ENCODE results near the gene SPP1.
"Not testable (repeated sequence)": the region's sequence is repeated elsewhere in the genome, so short reads cannot be mapped to it uniquely, and the experiment has no call there.

The SPP1 gene

DNA sequence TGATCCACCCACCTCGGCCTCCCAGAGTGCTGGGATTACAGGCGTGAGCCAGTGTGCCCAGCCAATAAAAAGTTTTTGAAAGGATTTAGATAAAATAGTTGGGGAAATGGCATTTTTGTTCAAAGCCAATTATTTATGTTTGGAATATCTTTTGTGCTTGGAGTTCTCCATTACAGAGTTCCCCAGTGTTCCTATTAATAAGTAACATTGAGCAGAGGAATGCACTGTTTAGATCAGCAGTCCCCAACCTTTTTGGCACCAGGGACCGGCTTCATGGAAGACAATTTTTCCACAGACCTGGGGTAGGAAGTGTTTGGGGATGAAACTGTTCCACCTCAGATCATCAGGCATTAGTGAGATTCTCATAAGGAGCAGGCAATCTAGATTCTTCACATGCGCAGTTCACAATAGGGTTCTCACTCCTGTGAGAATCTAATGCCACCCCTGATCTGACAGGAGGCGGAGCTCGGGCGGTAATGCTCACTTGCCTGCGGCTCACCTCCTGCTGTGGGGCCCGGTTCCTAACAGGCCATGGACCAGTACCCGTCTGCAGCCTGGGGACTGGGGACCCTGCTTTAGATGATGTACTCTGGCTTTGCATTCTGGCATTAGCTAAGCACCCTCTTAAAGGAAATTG is 40.3 kb downstream of the SPP1 start:
- Mint-ChIP-seq H3K4me3 (no peak overlapping the region), H3K36me3 (ENCODE audit: low read depth) (peaks cover 7% of the 10 kb centered on the region), H3K27ac (no peak overlapping the region), H3K27me3 (no peaks in the 10 kb centered on the region), H3K9me3 (no peaks in the 10 kb centered on the region), H3K4me1 (ENCODE audit: low read depth) (peaks cover 20% of the 10 kb centered on the region)
- no peak for DNase-seq

DNA sequence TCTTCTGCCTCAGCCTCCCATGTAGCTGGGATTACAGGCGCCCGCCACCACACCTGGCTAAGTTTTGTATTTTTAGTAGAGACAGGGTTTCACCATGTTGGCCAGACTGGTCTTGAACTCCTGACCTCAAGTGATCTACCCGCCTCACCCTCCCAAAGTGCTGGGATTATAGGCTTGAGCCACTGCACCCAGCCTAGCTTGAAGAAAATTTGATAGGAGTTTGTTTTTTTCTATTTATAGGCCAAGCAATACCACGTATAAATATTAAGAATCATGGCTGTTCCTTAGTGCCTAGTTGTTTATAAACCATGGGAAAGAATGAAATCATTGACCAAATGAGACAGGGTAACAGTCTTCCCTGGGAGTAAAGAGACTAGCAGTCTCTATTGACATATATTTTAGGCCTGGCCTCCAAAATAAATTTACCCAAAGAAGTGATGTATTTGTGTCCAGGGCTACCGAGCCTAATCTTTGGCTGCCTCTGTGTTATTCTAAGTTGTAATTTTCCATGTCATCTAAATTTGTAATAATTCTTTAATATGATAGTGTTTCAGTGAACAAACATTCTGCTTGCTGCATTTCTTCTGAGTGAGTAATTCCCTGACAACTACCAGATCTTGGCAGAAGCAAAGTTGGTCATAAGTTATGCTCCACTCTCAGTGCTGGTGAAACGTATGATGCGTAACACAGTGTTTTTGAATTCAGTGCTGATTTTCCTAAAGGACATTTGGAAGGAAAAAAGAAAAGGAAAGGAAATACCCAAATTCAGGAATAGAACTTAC is 42.2 kb downstream of the SPP1 start:
- H3K4me1 Mint-ChIP-seq (ENCODE audit: low read depth) = peaks cover 5% of the 10 kb centered on the region

DNA sequence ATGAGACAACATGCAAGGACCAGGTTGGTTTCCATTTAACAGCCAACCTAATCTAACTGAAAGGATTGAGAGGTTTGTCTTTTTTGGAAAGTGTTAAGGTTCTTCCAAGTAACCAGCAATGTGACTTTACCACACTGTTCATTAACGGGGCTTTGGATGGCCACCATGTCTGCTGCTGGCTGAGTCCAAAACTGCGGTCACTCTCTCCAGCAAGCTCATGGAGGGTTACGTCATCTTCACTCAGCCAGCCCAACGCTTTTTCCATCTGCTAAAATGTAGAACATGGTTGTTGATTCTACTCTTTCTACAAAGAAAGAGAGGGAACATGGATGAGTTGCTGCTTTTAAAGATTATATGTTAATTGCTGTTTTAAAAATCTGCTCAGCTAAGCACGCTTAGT is 43.0 kb downstream of the SPP1 start:
- no peak for DNase-seq
- Mint-ChIP-seq H3K4me1 (ENCODE audit: low read depth) (no peaks in the 10 kb centered on the region), H3K4me3 (no peak overlapping the region), H3K27ac (no peak overlapping the region), H3K27me3 (no peaks in the 10 kb centered on the region), H3K9me3 (no peaks in the 10 kb centered on the region), H3K36me3 (ENCODE audit: low read depth) (peaks cover 23% of the 10 kb centered on the region)

More for the DNA sequence above, 42.2 kb downstream of the SPP1 start:
- Mint-ChIP-seq H3K27ac (no peak overlapping the region), H3K36me3 (ENCODE audit: low read depth) (peaks cover 19% of the 10 kb centered on the region), H3K27me3 (no peaks in the 10 kb centered on the region), H3K9me3 (no peaks in the 10 kb centered on the region), H3K4me3 (no peak overlapping the region)
- no peak for DNase-seq

DNA sequence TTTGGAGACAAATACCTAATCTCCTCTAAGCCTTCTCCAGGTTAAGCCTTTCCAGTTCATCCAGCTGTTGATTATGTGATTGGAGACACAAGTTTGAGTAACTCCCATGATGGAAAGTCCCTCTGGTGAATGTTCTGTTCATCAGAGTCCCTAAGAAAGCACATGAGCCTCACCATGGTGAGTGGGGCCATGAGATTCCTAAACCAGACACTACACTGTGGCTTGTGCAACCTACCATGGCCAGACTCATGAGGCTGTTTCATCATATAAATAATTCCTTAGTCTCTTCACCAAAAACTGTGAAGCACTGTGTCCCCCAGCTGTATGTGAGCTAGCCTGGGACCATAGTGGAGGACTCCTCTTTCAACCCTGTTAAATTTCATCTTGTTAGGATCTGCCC is 46.3 kb downstream of the SPP1 start:
- H3K9me3 Mint-ChIP-seq = peaks cover 9% of the 10 kb centered on the region
- no peak overlapping the region for H3K27ac Mint-ChIP-seq
- DNase-seq = no peak
- peaks cover 48% of the 10 kb centered on the region for H3K36me3 Mint-ChIP-seq (ENCODE audit: low read depth)
- H3K4me1 Mint-ChIP-seq (ENCODE audit: low read depth) = peaks cover 3% of the 10 kb centered on the region
- no peak overlapping the region for H3K4me3 Mint-ChIP-seq
- H3K27me3 Mint-ChIP-seq = no peaks in the 10 kb centered on the region

DNA sequence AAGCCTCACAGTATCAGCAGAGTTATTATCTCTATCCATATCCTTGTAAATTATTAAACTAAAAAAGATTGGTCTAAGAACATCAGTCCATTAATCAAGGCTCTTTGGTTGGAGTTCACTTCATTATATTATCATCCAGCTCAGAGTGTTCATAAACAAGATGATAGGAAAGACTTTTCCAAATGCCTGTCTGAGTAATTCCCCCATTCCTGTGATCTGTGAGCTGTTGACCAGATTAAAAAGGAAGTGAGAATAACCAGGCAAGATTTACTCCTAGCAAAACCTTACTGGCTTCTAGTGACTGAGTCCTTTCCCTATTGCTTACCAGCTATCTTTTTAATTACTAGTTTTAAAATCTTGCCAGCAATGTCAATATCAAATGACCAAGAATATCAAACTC is 46.8 kb downstream of the SPP1 start:
- peaks cover 10% of the 10 kb centered on the region for H3K9me3 Mint-ChIP-seq
- no peak overlapping the region for H3K4me3 Mint-ChIP-seq
- no peak for DNase-seq
- peaks cover 53% of the 10 kb centered on the region for H3K36me3 Mint-ChIP-seq (ENCODE audit: low read depth)
- H3K27ac Mint-ChIP-seq = no peak overlapping the region
- H3K4me1 Mint-ChIP-seq (ENCODE audit: low read depth) = peaks cover 7% of the 10 kb centered on the region
- H3K27me3 Mint-ChIP-seq = no peaks in the 10 kb centered on the region

DNA sequence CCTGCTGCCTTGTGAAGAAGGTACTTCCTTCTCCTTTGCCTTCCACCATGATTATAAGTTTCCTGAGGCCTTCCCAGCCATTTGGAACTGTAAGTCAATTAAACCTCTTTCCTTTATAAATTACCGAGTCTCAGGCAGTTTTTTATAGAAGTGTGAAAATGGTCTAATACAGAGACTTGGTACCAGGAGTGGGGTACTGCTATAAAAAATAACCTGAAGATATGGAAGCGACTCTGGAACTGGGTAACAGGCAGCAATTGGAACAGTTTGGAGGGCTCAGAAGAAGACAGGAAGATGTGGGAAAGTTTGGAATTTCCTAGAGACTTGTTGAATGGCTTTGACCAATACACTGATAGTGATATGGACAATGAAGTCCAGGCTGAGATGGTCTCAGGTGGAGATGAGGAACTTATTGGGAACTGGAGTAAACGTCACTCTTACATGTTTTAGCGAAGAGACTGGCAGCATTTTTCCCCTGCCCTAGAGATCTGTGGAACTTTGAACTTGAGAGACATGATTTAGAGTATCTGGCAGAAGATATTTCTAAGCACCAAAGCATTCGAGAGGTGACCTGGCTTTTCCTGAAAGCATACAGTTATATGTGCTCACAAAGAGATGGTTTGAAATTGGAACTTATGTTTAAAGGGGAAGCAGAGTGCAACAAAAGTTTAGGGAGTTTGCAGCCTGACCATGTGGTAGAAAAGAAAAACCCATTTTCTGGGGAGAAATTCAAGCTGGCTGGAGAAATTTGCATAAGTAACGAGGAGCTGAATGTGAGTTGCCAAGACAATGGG is 50.6 kb downstream of the SPP1 start:
- H3K27ac Mint-ChIP-seq, H3K4me3 Mint-ChIP-seq, DNase-seq, H3K27me3 Mint-ChIP-seq: not testable (repeated sequence)
- peaks cover 67% of the 10 kb centered on the region for H3K36me3 Mint-ChIP-seq (ENCODE audit: low read depth)
- peaks cover 18% of the 10 kb centered on the region for H3K9me3 Mint-ChIP-seq
- H3K4me1 Mint-ChIP-seq (ENCODE audit: low read depth) = peaks cover 25% of the 10 kb centered on the region

DNA sequence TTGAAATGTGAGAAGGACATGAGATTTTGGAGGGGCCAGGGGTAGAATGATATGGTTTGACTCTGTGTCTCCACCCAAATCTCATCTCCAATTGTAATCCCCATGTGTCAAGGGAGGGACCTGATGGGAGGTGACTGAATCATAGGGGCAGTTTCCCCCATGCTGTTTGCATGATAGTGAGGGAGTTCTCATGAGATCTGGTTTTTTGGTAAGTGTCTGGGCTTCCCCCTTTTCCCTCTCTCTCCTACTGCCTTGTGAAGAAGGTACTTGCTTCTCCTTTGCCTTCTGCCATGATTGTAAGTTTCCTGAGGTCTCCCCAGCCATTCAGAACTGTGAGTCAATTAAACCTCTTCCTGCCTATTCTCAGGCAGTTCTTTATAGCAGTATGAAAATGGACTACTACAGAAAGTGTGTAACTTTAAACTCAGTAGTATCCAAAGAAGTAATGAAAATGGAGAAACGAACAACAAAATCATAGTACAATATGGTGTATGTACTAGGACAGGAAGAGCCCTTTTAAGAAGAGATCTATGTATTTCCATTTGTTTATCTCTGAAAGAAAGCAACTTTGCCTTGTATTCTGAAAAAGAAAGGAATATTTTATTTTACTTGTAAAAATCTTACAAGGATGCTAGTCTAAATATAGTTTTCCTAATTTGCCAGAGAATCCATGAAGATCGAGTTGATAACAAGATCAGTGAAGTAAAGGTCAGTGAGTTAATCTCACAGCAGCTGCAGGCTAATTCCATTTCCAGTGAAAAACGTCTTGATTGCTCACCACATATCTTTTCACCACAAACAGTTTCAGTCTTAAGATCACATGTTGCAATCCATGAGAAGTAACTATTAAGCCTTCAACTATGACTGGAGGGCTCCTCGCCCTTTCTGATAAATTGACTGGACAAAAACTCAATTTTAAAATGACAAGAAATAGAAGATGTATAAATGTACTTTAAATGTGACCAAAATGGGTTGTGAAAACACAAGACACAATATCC is 52.4 kb downstream of the SPP1 start:
- peaks cover 18% of the 10 kb centered on the region for H3K9me3 Mint-ChIP-seq
- no peak overlapping the region for H3K4me3 Mint-ChIP-seq
- H3K27me3 Mint-ChIP-seq = no peaks in the 10 kb centered on the region

DNA sequence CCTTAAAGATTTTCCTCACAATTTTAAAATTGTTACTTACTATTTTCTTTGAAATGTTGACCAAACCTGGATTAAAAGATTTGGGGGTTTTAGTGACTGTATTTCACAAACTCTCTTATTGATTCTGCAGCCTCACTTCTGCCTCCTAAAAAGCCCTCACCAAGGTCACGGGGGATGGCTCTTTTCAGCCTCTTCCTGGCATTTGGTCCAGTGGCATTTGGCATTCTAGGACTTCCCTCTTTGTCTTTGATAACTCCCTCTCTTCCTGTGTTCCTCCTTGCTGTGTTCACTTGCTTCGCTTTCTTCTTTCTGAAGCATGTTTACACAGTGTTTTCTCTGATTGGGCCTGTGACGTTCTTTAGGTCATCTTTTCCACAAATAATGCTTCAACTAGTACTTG is 53.4 kb downstream of the SPP1 start:
- Mint-ChIP-seq H3K9me3 (peaks cover 18% of the 10 kb centered on the region), H3K36me3 (ENCODE audit: low read depth) (peaks cover 48% of the 10 kb centered on the region), H3K4me3 (no peak overlapping the region), H3K4me1 (ENCODE audit: low read depth) (peaks cover 25% of the 10 kb centered on the region), H3K27ac (peak overlapping the region; percentile 16), H3K27me3 (no peaks in the 10 kb centered on the region)
- no peak for DNase-seq

More for the DNA sequence above, 52.4 kb downstream of the SPP1 start:
- Mint-ChIP-seq H3K36me3 (ENCODE audit: low read depth) (peaks cover 57% of the 10 kb centered on the region), H3K4me1 (ENCODE audit: low read depth) (peaks cover 25% of the 10 kb centered on the region), H3K27ac (peak overlapping the region; percentile 80)
- no peak for DNase-seq

DNA sequence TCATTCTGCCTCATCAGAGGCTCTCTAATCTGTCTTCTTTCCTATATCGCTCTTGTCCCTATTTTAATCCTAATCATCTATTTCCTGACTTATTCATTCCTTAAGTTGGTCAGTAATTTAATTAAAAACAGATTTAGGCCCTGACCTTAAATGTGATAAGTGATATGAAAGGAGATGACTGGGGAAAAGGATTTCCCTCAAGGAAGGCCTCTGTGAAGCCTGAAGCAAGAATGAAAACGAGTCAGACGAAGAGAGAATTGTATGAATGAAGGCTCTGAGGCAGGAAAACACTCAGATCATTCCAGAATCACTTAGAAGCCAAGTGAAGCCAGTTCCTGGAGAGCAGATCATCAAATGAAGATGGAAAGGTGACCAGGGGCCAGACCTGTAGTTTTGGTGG is 54.0 kb downstream of the SPP1 start:
- DNase-seq = no peak
- Mint-ChIP-seq H3K9me3 (peaks cover 18% of the 10 kb centered on the region), H3K4me1 (ENCODE audit: low read depth) (peaks cover 25% of the 10 kb centered on the region), H3K36me3 (ENCODE audit: low read depth) (peaks cover 44% of the 10 kb centered on the region), H3K27ac (peak overlapping the region; percentile 3), H3K27me3 (no peaks in the 10 kb centered on the region), H3K4me3 (no peak overlapping the region)

DNA sequence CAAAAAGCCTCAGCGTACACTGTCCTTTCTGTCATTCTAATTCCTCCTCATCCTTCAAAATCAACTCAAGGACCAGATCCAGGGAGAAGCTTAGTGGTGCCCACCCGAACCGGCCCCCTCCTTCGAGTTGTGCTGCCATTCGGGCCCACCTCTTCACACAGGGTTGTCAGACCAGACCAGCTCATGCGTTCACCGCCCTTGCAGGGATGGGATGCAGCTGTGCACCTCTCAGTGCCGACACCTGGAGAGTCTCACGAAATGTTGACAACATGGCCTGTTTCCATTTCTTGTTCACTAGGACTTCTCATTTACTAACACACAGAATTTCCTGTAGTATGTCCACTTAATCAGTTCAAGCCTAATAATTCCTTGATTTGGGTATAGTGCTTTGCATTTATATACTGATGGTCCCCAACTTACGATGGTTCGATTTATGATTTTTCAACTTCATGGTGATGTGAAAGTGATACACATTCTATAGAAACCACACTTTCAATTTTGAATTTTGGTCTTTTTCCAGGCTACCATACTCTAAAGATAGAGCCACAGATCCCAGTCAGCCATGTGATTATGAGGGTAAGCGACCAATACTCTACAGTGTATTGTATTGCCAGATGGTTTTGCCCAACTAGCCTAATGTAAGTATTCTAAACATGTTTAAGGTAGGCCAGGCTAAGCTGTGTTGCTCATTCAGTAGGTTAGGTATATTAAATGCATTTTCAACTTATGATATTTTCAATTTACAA is 55.2 kb downstream of the SPP1 start:
- H3K4me1 Mint-ChIP-seq (ENCODE audit: low read depth) = peaks cover 25% of the 10 kb centered on the region
- H3K27ac Mint-ChIP-seq = no peak overlapping the region
- DNase-seq = no peak
- H3K36me3 Mint-ChIP-seq (ENCODE audit: low read depth) = peaks cover 39% of the 10 kb centered on the region
- no peak overlapping the region for H3K4me3 Mint-ChIP-seq
- peaks cover 17% of the 10 kb centered on the region for H3K9me3 Mint-ChIP-seq
- no peaks in the 10 kb centered on the region for H3K27me3 Mint-ChIP-seq
